Measurements from ENCODE around the gene PSTPIP1.

PSTPIP1 gene

GRCh38 chr15:76994971-76995945, at the start of gene PSTPIP1:
TSS of gene PSTPIP1 (plus strand) at chr15:76995126. CDS start at chr15:76995574, 448 bp downstream.
- Histone ChIP-seq H3K4me3 (ENCODE audit: low read depth, low read length) (no peak within 1 kb of the TSS), H3K27ac (ENCODE audit: low read depth, low read length) (no peak within 1 kb of the TSS), H3K9ac (ENCODE audit: low read length) (no peak within 1 kb of the TSS)

GRCh38 chr15:76945494-76946093, 49.3 kb upstream of the PSTPIP1 start:
- peaks cover 7% of the 10 kb centered on the region for H3K4me1 ChIP-seq (ENCODE audit: control insufficient read depth, insufficient read depth, low read length)
- H3K9ac ChIP-seq (ENCODE audit: low read length) = no peak overlapping the region
- H3K9me3 ChIP-seq (ENCODE audit: control insufficient read depth, insufficient read depth, low read depth, low read length) = no peaks in the 10 kb centered on the region
- no peak overlapping the region for H3K27ac ChIP-seq (ENCODE audit: low read depth, low read length)
- no peak overlapping the region for H3K4me3 ChIP-seq (ENCODE audit: low read depth, low read length)
- peaks cover 70% of the 10 kb centered on the region for H3K36me3 ChIP-seq (ENCODE audit: control insufficient read depth, insufficient read depth, low read length)
- H3K27me3 ChIP-seq (ENCODE audit: control insufficient read depth, insufficient read depth, low read length) = no peaks in the 10 kb centered on the region

More at GRCh38 chr15:76994971-76995945, at the start of gene PSTPIP1:
- Histone ChIP-seq H3K4me1 (ENCODE audit: control insufficient read depth, insufficient read depth, low read length) (peaks cover 10% of the 10 kb centered on the region; the same call in 1 of the 2 replicates), H3K9me3 (ENCODE audit: control insufficient read depth, insufficient read depth, low read depth, low read length) (no peaks in the 10 kb centered on the region), H3K27me3 (ENCODE audit: control insufficient read depth, insufficient read depth, low read length) (no peaks in the 10 kb centered on the region), H3K36me3 (ENCODE audit: control insufficient read depth, insufficient read depth, low read length) (no peaks in the 10 kb centered on the region)

- Histone ChIP-seq H3K9me3 (ENCODE audit: control insufficient read depth, insufficient read depth, low read depth, low read length) (no peaks in the 10 kb centered on the region), H3K4me1 (ENCODE audit: control insufficient read depth, insufficient read depth, low read length) (no peaks in the 10 kb centered on the region), H3K9ac (ENCODE audit: low read length) (no peak overlapping the region), H3K27me3 (ENCODE audit: control insufficient read depth, insufficient read depth, low read length) (no peaks in the 10 kb centered on the region), H3K27ac (ENCODE audit: low read depth, low read length) (no peak overlapping the region), H3K4me3 (ENCODE audit: low read depth, low read length) (no peak overlapping the region), H3K36me3 (ENCODE audit: control insufficient read depth, insufficient read depth, low read length) (peaks cover 75% of the 10 kb centered on the region)
Observed at GRCh38 chr15:76947454-76947853, 47.5 kb upstream of the PSTPIP1 start.

- Histone ChIP-seq H3K36me3 (ENCODE audit: control insufficient read depth, insufficient read depth, low read length) (peaks cover 44% of the 10 kb centered on the region), H3K27me3 (ENCODE audit: control insufficient read depth, insufficient read depth, low read length) (no peaks in the 10 kb centered on the region), H3K27ac (ENCODE audit: low read depth, low read length) (no peak overlapping the region), H3K4me3 (ENCODE audit: low read depth, low read length) (no peak overlapping the region), H3K4me1 (ENCODE audit: control insufficient read depth, insufficient read depth, low read length) (peaks cover 4% of the 10 kb centered on the region), H3K9me3 (ENCODE audit: control insufficient read depth, insufficient read depth, low read depth, low read length) (no peaks in the 10 kb centered on the region), H3K9ac (ENCODE audit: low read length) (no peak overlapping the region)
Observed at GRCh38 chr15:76951220-76951619, 43.7 kb upstream of the PSTPIP1 start.

GRCh38 chr15:76953913-76954312, 41.0 kb upstream of the PSTPIP1 start:
- Histone ChIP-seq H3K27me3 (ENCODE audit: control insufficient read depth, insufficient read depth, low read length) (no peaks in the 10 kb centered on the region), H3K9ac (ENCODE audit: low read length) (no peak overlapping the region), H3K27ac (ENCODE audit: low read depth, low read length) (no peak overlapping the region), H3K36me3 (ENCODE audit: control insufficient read depth, insufficient read depth, low read length) (peaks cover 18% of the 10 kb centered on the region), H3K9me3 (ENCODE audit: control insufficient read depth, insufficient read depth, low read depth, low read length) (no peaks in the 10 kb centered on the region), H3K4me3 (ENCODE audit: low read depth, low read length) (no peak overlapping the region), H3K4me1 (ENCODE audit: control insufficient read depth, insufficient read depth, low read length) (peaks cover 4% of the 10 kb centered on the region)

- no peaks in the 10 kb centered on the region for H3K27me3 ChIP-seq (ENCODE audit: control insufficient read depth, insufficient read depth, low read length)
- no peak overlapping the region for H3K9ac ChIP-seq (ENCODE audit: low read length)
- no peak overlapping the region for H3K27ac ChIP-seq (ENCODE audit: low read depth, low read length)
- no peaks in the 10 kb centered on the region for H3K9me3 ChIP-seq (ENCODE audit: control insufficient read depth, insufficient read depth, low read depth, low read length)
- H3K4me3 ChIP-seq (ENCODE audit: low read depth, low read length) = no peak overlapping the region
- peaks cover 10% of the 10 kb centered on the region; the same call in 1 of the 2 replicates for H3K36me3 ChIP-seq (ENCODE audit: control insufficient read depth, insufficient read depth, low read length)
- H3K4me1 ChIP-seq (ENCODE audit: control insufficient read depth, insufficient read depth, low read length) = peaks cover 4% of the 10 kb centered on the region
Observed at GRCh38 chr15:76954744-76955143, 40.2 kb upstream of the PSTPIP1 start.

GRCh38 chr15:76961268-76962011, 33.5 kb upstream of the PSTPIP1 start:
- Histone ChIP-seq H3K36me3 (ENCODE audit: control insufficient read depth, insufficient read depth, low read length) (no peaks in the 10 kb centered on the region), H3K9me3 (ENCODE audit: control insufficient read depth, insufficient read depth, low read depth, low read length) (no peaks in the 10 kb centered on the region), H3K4me3 (ENCODE audit: low read depth, low read length) (no peak overlapping the region), H3K9ac (ENCODE audit: low read length) (no peak overlapping the region), H3K27me3 (ENCODE audit: control insufficient read depth, insufficient read depth, low read length) (no peaks in the 10 kb centered on the region), H3K27ac (ENCODE audit: low read depth, low read length) (no peak overlapping the region), H3K4me1 (ENCODE audit: control insufficient read depth, insufficient read depth, low read length) (peaks cover 6% of the 10 kb centered on the region; the same call in 1 of the 2 replicates)

GRCh38 chr15:76962337-76963013, 32.5 kb upstream of the PSTPIP1 start:
- H3K9ac ChIP-seq (ENCODE audit: low read length) = no peak overlapping the region

GRCh38 chr15:76963596-76963995, 31.3 kb upstream of the PSTPIP1 start:
- Histone ChIP-seq H3K4me1 (ENCODE audit: control insufficient read depth, insufficient read depth, low read length) (peaks cover 6% of the 10 kb centered on the region; the same call in 1 of the 2 replicates), H3K9ac (ENCODE audit: low read length) (no peak overlapping the region), H3K4me3 (ENCODE audit: low read depth, low read length) (no peak overlapping the region), H3K27me3 (ENCODE audit: control insufficient read depth, insufficient read depth, low read length) (no peaks in the 10 kb centered on the region), H3K36me3 (ENCODE audit: control insufficient read depth, insufficient read depth, low read length) (no peaks in the 10 kb centered on the region), H3K27ac (ENCODE audit: low read depth, low read length) (no peak overlapping the region), H3K9me3 (ENCODE audit: control insufficient read depth, insufficient read depth, low read depth, low read length) (no peaks in the 10 kb centered on the region)

More at GRCh38 chr15:76962337-76963013, 32.5 kb upstream of the PSTPIP1 start:
- Histone ChIP-seq H3K27me3 (ENCODE audit: control insufficient read depth, insufficient read depth, low read length) (no peaks in the 10 kb centered on the region), H3K4me3 (ENCODE audit: low read depth, low read length) (no peak overlapping the region), H3K9me3 (ENCODE audit: control insufficient read depth, insufficient read depth, low read depth, low read length) (no peaks in the 10 kb centered on the region), H3K27ac (ENCODE audit: low read depth, low read length) (no peak overlapping the region), H3K4me1 (ENCODE audit: control insufficient read depth, insufficient read depth, low read length) (peaks cover 6% of the 10 kb centered on the region; the same call in 1 of the 2 replicates), H3K36me3 (ENCODE audit: control insufficient read depth, insufficient read depth, low read length) (no peaks in the 10 kb centered on the region)

GRCh38 chr15:76964157-76964556, 30.8 kb upstream of the PSTPIP1 start:
- no peaks in the 10 kb centered on the region for H3K9me3 ChIP-seq (ENCODE audit: control insufficient read depth, insufficient read depth, low read depth, low read length)
- H3K36me3 ChIP-seq (ENCODE audit: control insufficient read depth, insufficient read depth, low read length) = no peaks in the 10 kb centered on the region
- H3K4me3 ChIP-seq (ENCODE audit: low read depth, low read length) = no peak overlapping the region
- no peak overlapping the region for H3K27ac ChIP-seq (ENCODE audit: low read depth, low read length)
- H3K27me3 ChIP-seq (ENCODE audit: control insufficient read depth, insufficient read depth, low read length) = no peaks in the 10 kb centered on the region
- H3K4me1 ChIP-seq (ENCODE audit: control insufficient read depth, insufficient read depth, low read length) = peaks cover 6% of the 10 kb centered on the region; the same call in 1 of the 2 replicates
- H3K9ac ChIP-seq (ENCODE audit: low read length) = no peak overlapping the region

All from HUES6 (cell line).